ENCODE measurements around the gene PDE11A.

DNA sequence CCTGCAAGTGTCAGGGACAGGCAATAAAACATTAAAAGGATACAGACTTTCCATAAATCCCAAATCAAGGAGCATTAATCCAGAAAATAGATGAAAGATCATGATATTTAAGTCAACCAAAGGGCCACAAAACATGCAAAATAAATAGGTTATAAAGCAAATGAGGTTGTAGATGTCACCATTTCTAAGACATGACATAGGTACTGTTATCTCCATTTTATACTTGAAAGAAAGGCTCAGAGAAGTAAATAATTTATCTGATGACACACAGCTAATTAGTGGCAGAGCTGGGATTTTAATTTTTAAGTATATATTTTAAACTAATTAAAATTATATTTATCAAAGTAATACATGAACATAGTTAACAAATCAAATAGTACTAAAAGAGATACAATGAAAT, 378.2 kb downstream of the PDE11A start:
- TF ChIP-seq, protein P1, sequence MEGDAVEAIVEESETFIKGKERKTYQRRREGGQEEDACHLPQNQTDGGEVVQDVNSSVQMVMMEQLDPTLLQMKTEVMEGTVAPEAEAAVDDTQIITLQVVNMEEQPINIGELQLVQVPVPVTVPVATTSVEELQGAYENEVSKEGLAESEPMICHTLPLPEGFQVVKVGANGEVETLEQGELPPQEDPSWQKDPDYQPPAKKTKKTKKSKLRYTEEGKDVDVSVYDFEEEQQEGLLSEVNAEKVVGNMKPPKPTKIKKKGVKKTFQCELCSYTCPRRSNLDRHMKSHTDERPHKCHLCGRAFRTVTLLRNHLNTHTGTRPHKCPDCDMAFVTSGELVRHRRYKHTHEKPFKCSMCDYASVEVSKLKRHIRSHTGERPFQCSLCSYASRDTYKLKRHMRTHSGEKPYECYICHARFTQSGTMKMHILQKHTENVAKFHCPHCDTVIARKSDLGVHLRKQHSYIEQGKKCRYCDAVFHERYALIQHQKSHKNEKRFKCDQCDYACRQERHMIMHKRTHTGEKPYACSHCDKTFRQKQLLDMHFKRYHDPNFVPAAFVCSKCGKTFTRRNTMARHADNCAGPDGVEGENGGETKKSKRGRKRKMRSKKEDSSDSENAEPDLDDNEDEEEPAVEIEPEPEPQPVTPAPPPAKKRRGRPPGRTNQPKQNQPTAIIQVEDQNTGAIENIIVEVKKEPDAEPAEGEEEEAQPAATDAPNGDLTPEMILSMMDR (IDR thresholded peaks at IDR 0.05): no peak
- TF ChIP-seq POLR2A (IDR thresholded peaks at IDR 0.05): no peak

Data from tibial nerve (tissue), 3 donors.